Hematopoietic multipotent progenitor cell treated with erythropoietin and hydrocortisone succinate and interleukin-3 and kit ligand, for 17 days (in vitro differentiated cells): ENCODE measurements around the gene WEE2.

ENCODE experiments used
- DNase-seq: peaks from one replicate; pipeline ENCODE4 v3.0.0-alpha.2; 2015; ENCODE audit warnings: low spot score

Gene WEE2

GRCh38 chr7:141691540-141691939, 16.6 kb upstream of the WEE2 start:
- no peak for DNase-seq

GRCh38 chr7:141691961-141692360, 16.2 kb upstream of the WEE2 start:
- DNase-seq: no peak

GRCh38 chr7:141693082-141693481, 15.1 kb upstream of the WEE2 start:
- DNase-seq: no peak

- DNase-seq: no peak
Observed at GRCh38 chr7:141695803-141696289, 12.3 kb upstream of the WEE2 start.

- no peak for DNase-seq
Observed at GRCh38 chr7:141696348-141696747, 11.8 kb upstream of the WEE2 start.

- DNase-seq: no peak
Observed at GRCh38 chr7:141697211-141697871, 10.8 kb upstream of the WEE2 start.

- no peak for DNase-seq
Observed at GRCh38 chr7:141698247-141699015, 9.7 kb upstream of the WEE2 start.

GRCh38 chr7:141699860-141700259, 8.3 kb upstream of the WEE2 start:
- DNase-seq: no peak

GRCh38 chr7:141700296-141700847, 7.8 kb upstream of the WEE2 start:
- no peak for DNase-seq

GRCh38 chr7:141700848-141701371, 7.2 kb upstream of the WEE2 start:
- no peak for DNase-seq

GRCh38 chr7:141701489-141702046, 6.6 kb upstream of the WEE2 start:
- DNase-seq: no peak

GRCh38 chr7:141702047-141702567, 6.0 kb upstream of the WEE2 start, which contains the start of gene DENND11:
Gene DENND11 (minus strand): TSS chr7:141702166. CDS start chr7:141702153, 13 bp downstream.
- DNase-seq: no peak

- no peak for DNase-seq
Observed at GRCh38 chr7:141702892-141703291, 5.3 kb upstream of the WEE2 start.

GRCh38 chr7:141704112-141704511, 4.0 kb upstream of the WEE2 start:
- no peak for DNase-seq

- no peak for DNase-seq
Observed at GRCh38 chr7:141704741-141705140, 3.4 kb upstream of the WEE2 start.

GRCh38 chr7:141706239-141707064, 1.7 kb upstream of the WEE2 start:
- no peak for DNase-seq

GRCh38 chr7:141709318-141709717, 1.2 kb downstream of the WEE2 start:
- no peak for DNase-seq

- no peak for DNase-seq
Observed at GRCh38 chr7:141709749-141710148, 1.6 kb downstream of the WEE2 start.

- DNase-seq: no peak
Observed at GRCh38 chr7:141710301-141710700, 2.1 kb downstream of the WEE2 start.

- no peak for DNase-seq
Observed at GRCh38 chr7:141712603-141713255, 4.6 kb downstream of the WEE2 start.

GRCh38 chr7:141713890-141714289, 5.7 kb downstream of the WEE2 start:
- DNase-seq: no peak
